Keratinocyte (primary cell): ENCODE results near the gene DNAH12. TPM values are rescaled to one million over a fixed set of nuclear protein-coding genes. Genes with fewer than 3 reads are reported as not detected.

ENCODE experiments used
- DNase-seq: peaks from one replicate; pipeline ENCODE4 v3.0.0-alpha.2; 2011; ENCODE audit warnings: low read depth, missing footprints, low spot score
- FAIRE-seq: peaks from 2 replicates; lab custom pipeline; 2011; peaks lifted over from hg19 to GRCh38; lab: Jason Lieb, UNC
- H2AFZ ChIP-seq: 2 replicates; pipeline ENCODE4 v1.6.0; 2012; ENCODE audit warnings: low read length, control low read depth, inconsistent platforms; ENCODE audit not compliant: control insufficient read depth
- H3K27ac ChIP-seq: 2 replicates; pipeline ENCODE4 v1.5.1; 2011; ENCODE audit warnings: low read length; ENCODE audit not compliant: control insufficient read depth, insufficient read depth
- H3K27me3 ChIP-seq: 3 replicates; pipeline ENCODE4 v1.6.0; 2011; ENCODE audit warnings: low read length; ENCODE audit not compliant: control insufficient read depth, insufficient read depth; ENCODE audit errors: extremely low read depth
- H3K36me3 ChIP-seq, 2 experiments: 2 replicates in 1 of 2; 3 replicates in 1 of 2; pipeline ENCODE4 v1.5.1; 2011; ENCODE audit warnings: low read length in 2 of 2, mild to moderate bottlenecking in 1 of 2; ENCODE audit not compliant: control insufficient read depth in 2 of 2, insufficient read depth in 2 of 2; ENCODE audit errors: extremely low read depth in 1 of 2
- H3K4me1 ChIP-seq: 3 replicates; pipeline ENCODE4 v1.5.1; 2011; ENCODE audit warnings: low read length; ENCODE audit not compliant: control insufficient read depth, insufficient read depth; ENCODE audit errors: extremely low read depth
- H3K4me2 ChIP-seq: 3 replicates; pipeline ENCODE4 v1.6.0; 2011; ENCODE audit warnings: low read depth, low read length; ENCODE audit not compliant: control insufficient read depth, insufficient read depth; ENCODE audit errors: extremely low read depth
- H3K4me3 ChIP-seq, 3 experiments: fragments of 200-600 bp in 1 of 3; sonication (generic) in 1 of 3; 2 replicates in 2 of 3; 3 replicates in 1 of 3; pipeline ENCODE4 v1.5.1; 2011 to 2016; ENCODE audit warnings: low read length in 3 of 3, mild to moderate bottlenecking in 3 of 3, control low read depth in 2 of 3, inconsistent platforms in 1 of 3, low read depth in 1 of 3, mixed read lengths in 1 of 3, mixed run types in 1 of 3, moderate library complexity in 1 of 3; ENCODE audit not compliant: control insufficient read depth in 2 of 3, insufficient read depth in 2 of 3; ENCODE audit errors: extremely low read depth in 1 of 3
- H3K79me2 ChIP-seq: 2 replicates; pipeline ENCODE4 v1.6.0; 2012; ENCODE audit warnings: low read length; ENCODE audit not compliant: control insufficient read depth, insufficient read depth
- H3K9ac ChIP-seq: 3 replicates; pipeline ENCODE4 v1.6.0; 2011; ENCODE audit warnings: low read length; ENCODE audit not compliant: control insufficient read depth, insufficient read depth; ENCODE audit errors: extremely low read depth
- H3K9me1 ChIP-seq: 3 replicates; pipeline ENCODE4 v1.6.0; 2011; ENCODE audit warnings: low read length; ENCODE audit not compliant: control insufficient read depth, insufficient read depth; ENCODE audit errors: extremely low read depth
- H3K9me3 ChIP-seq: 2 replicates; pipeline ENCODE4 v1.5.1; 2012; ENCODE audit warnings: low read depth, low read length; ENCODE audit not compliant: control insufficient read depth
- H4K20me1 ChIP-seq: 3 replicates; pipeline ENCODE4 v1.6.0; 2011; ENCODE audit warnings: low read length; ENCODE audit not compliant: control insufficient read depth, insufficient read depth; ENCODE audit errors: extremely low read depth
- CTCF ChIP-seq, 3 experiments: IDR thresholded peaks in 1 of 3; conservative IDR thresholded peaks in 1 of 3; optimal IDR thresholded peaks in 1 of 3; 2 replicates in 2 of 3; 3 replicates in 1 of 3; pipeline versions ENCODE3 to v1.5.1; 2011; ENCODE audit warnings: low read length in 3 of 3, mild to moderate bottlenecking in 3 of 3, moderate library complexity in 2 of 3, control low read depth in 1 of 3, inconsistent platforms in 1 of 3; ENCODE audit not compliant: insufficient read depth in 2 of 3; ENCODE audit errors: extremely low read depth in 1 of 3
- EZH2 ChIP-seq: IDR thresholded peaks from one replicate; pipeline ENCODE4 v1.6.1; 2012; ENCODE audit warnings: inconsistent platforms, mild to moderate bottlenecking, low read length, moderate library complexity
- dilution Hi-C: fragments of 300-500 bp; cut with MboI; formaldehyde crosslinking; loops from one replicate; pipeline ENCODE4 v1.7.0; 2020; ENCODE audit warnings: low sequenced_read_pairs; ENCODE audit not compliant: extremely low pct_ligation_motif_present
- polyA minus RNA-seq, 3 experiments: library from RNA; depleted of rRNA, polyadenylated mRNA; stranded (reverse); fragments of >200 nt; gene quantifications; 1 replicate in 1 of 3; 2 replicates in 1 of 3; 3 replicates in 1 of 3; pipeline ENCODE4 v1.2.3, GENCODE V29; 2011
- polyA plus RNA-seq, 5 experiments: library from polyadenylated mRNA; depleted of rRNA in 3 of 5; stranded (reverse) in 3 of 5; stranded (forward) in 1 of 5; unstranded in 1 of 5; fragments of >200 nt; gene quantifications; 1 replicate in 1 of 5; 2 replicates in 3 of 5; 3 replicates in 1 of 5; pipeline versions ENCODE4 v1.2.1 to v1.2.3, GENCODE V29; 2011 to 2012; ENCODE audit warnings: missing spikeins in 2 of 5, low read depth in 1 of 5, low replicate concordance in 1 of 5

Gene DNAH12
- polyA plus RNA-seq, result 0.10 TPM in 1 of 3 replicates, not detected in the others
- polyA plus RNA-seq (2011; ENCODE audit: low read depth), result 0.31 TPM
- polyA plus RNA-seq (2011; cell fraction: cytosol; rRNA removed), result 0.05 TPM in 1 of 2 replicates, not detected in the other
- 0.21 and 0.31 TPM in 2 replicates for polyA plus RNA-seq (2011; cell fraction: nucleus; rRNA removed)
- polyA plus RNA-seq (2012; ENCODE audit: low replicate concordance), result 0.08 TPM in 1 of 2 replicates, not detected in the other
- polyA minus RNA-seq, result 0.03 TPM in 2 of 3 replicates, not detected in the other
- not detected for polyA minus RNA-seq (2011; cell fraction: cytosol; rRNA and poly(A)+ RNA removed)
- 0.08 and 0.11 TPM in 2 replicates for polyA minus RNA-seq (2011; cell fraction: nucleus; rRNA and poly(A)+ RNA removed)

GRCh38 chr3:57544181-57545125, at the start of gene DNAH12:
Gene DNAH12 (minus strand): TSS chr3:57544344. CDS start chr3:57542870, 1,474 bp downstream.
- no peaks in the 10 kb centered on the region for H4K20me1 ChIP-seq
- FAIRE-seq (no peak), DNase-seq (no peak)
- no peaks in the 10 kb centered on the region for H3K27me3 ChIP-seq
- H3K4me3 ChIP-seq, result peak within 1 kb of the TSS in 2 of 3 experiments; percentile 41 to 48
- peak within 1 kb of the TSS; percentile 76 for H2AFZ ChIP-seq
- dilution Hi-C loops, result no loop called here
- H3K4me1 ChIP-seq, result peaks cover 10% of the 10 kb centered on the region
- H3K9me1 ChIP-seq, result no peaks in the 10 kb centered on the region
- peak within 1 kb of the TSS; percentile 70 for H3K4me2 ChIP-seq
- H3K36me3 ChIP-seq, result no peaks in the 10 kb centered on the region
- H3K27ac ChIP-seq, result no peak within 1 kb of the TSS
- peak within 1 kb of the TSS; percentile 19 for H3K9ac ChIP-seq
- no peaks in the 10 kb centered on the region for H3K9me3 ChIP-seq
- no peak for TF ChIP-seq EZH2
- no peak for TF ChIP-seq CTCF (optimal IDR thresholded peaks at IDR 0.05 in 1 of 3, IDR thresholded peaks at IDR 0.05 in 1 of 3, conservative IDR thresholded peaks at IDR 0.05 in 1 of 3; ENCODE audit: extremely low read depth in 1 of 3, insufficient read depth in 2 of 3, low read length in 3 of 3)
- H3K79me2 ChIP-seq, result no peaks in the 10 kb centered on the region

- no peaks in the 10 kb centered on the region for H3K27me3 ChIP-seq
- H3K36me3 ChIP-seq, result no peaks in the 10 kb centered on the region
- TF ChIP-seq CTCF (optimal IDR thresholded peaks at IDR 0.05 in 1 of 3, IDR thresholded peaks at IDR 0.05 in 1 of 3, conservative IDR thresholded peaks at IDR 0.05 in 1 of 3; ENCODE audit: extremely low read depth in 1 of 3, insufficient read depth in 2 of 3, low read length in 3 of 3) (no peak), EZH2 (no peak)
- H2AFZ ChIP-seq, result no peak overlapping the region
- H3K9me1 ChIP-seq, result no peaks in the 10 kb centered on the region
- H3K27ac ChIP-seq, result no peak overlapping the region
- DNase-seq (no peak), FAIRE-seq (no peak)
- H3K4me1 ChIP-seq, result peaks cover 11% of the 10 kb centered on the region
- H3K4me3 ChIP-seq, result no peak overlapping the region
- peaks cover 95% of the 10 kb centered on the region for H3K79me2 ChIP-seq
- H3K9ac ChIP-seq, result no peak overlapping the region
- peaks cover 51% of the 10 kb centered on the region for H4K20me1 ChIP-seq
- H3K9me3 ChIP-seq, result no peaks in the 10 kb centered on the region
- dilution Hi-C loops, result no loop called here
- no peak overlapping the region for H3K4me2 ChIP-seq
Measured at GRCh38 chr3:57592306-57592705, 48.2 kb upstream of the DNAH12 start.
